Tongue (tissue), 3 donors: ENCODE measurements around the gene HES1. TPM values are rescaled to one million over a fixed set of nuclear protein-coding genes. Genes with fewer than 3 reads are reported as not detected.
A peak's percentile ranks its signal among the peaks of the same experiment; 100 is the strongest.

Source experiments
- DNase-seq: peaks from one replicate; pipeline ENCODE4 v3.0.0-alpha.2; 2015
- small RNA-seq: library from RNA; depleted of rRNA; stranded (forward); fragments of <200 nt; gene quantifications from one replicate; pipeline ENCODE3, GENCODE V24; 2014; ENCODE audit warnings: low replicate concordance
- total RNA-seq: library from RNA; depleted of rRNA; stranded (reverse); fragments of >200 nt; gene quantifications from one replicate; pipeline ENCODE4 v1.2.3, GENCODE V29; 2014

Gene HES1
- total RNA-seq, 1 donor from 2014 or later = 61.9 TPM

DNA sequence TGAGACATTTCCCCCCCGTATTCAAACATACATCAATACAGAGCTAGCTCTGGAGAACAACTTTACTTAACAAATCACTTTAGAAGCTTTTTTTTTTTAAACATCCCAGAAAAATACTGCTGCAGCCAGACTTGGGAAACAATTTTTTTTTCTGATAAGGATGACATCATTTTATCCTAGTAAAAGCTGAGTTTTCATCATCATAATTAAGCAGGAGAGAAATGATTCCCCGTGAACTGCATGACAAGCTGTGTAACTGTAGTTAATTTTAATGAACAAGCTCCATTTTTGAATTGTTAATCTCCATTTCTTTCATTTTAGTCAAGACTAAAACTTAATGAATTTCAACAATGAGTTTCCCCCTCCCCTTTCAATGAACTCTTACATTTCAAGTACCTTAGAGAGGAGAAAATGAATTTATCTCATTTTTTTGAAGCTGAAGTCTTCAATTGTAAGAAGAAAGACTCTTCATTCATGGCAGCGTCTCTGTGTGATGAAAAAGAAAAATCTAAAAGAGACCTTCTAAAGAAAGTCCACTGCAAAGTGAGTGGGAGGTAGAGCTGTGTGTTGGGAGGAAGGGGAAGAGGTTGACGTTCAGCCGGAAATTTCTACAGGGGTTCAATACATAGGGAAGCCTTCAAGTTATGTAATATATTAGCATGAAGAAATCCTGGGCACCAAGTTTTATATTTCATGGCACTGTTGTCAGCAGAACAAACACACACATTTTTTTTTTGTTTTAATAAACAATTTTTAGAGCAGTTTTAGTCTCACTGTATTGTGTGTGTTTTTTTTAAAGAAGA is 31.7 kb downstream of the HES1 start:
- no peak for DNase-seq

DNA sequence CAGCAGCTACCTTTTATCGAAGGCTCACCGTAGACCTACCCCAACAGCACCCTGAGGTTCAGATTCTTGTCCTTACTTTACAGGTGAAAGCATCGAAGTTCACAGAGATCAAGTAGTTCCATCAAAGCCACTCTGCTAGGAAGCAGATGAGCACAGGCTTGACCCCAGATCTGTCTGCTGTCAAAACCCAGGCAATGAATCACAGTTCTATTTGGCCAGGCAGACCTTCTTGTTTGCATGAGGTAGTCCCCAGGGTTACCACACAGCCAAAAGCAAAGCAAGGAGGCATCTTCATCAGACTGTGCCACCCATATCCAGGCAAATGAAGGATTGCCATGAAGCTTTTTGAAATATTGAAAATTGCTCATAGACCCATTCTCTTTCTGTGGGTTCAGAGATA is 33.0 kb downstream of the HES1 start:
- DNase-seq = no peak

DNA sequence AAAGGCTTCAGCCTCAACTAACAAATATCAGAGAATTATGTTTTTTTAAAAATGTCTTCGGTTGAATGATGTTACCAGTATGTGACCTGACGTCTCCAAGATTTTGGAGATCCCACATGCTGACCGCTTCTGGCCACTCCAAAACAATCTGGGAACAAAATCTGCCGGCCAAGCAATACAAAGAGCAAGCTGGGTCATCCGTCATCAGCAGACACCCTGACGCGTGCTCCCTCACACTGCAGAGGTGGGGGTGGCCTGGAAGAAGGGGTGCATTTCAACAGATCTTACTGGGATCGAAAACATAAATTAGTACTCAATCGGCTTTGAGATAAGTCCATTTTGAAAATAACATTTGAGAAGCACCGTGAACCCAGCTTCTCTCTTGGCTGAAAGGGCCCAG is 33.6 kb downstream of the HES1 start:
- DNase-seq = no peak

DNA sequence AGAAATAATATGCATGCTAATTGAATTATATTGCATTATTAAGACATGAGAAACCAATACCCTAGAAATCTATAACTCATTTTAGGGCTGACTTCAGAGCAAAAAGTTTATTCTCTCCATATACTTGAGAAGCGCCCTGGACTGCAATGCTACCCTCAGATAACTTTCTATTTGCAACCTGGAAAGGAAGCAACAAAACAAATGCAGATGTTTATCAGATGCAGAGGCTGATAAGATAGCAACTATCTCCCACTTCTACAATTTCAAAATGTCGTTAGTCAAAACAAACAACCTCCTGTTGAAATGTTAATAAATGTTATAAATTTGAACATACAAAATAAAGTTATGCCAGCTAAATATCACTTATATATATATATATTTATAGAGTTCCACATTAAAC is 34.8 kb downstream of the HES1 start:
- no peak for DNase-seq

DNA sequence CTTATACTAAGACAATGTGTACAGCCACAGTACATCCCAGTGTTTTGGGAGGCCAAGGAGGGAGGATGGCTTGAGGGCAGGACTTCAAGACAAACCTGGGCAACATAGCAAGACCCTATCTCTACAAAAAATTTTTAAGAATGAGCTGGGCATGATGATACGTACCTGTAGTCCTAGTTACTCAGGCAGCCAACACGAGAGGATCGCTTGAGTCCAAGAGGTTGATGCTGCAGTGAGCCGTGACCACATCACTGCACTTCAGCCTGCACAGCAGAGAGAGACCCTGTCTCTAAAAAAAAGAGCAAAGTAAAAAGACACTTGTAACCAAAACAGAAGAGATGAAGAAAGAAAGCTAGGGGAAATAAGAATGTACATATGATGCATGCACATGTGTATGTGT is 38.5 kb downstream of the HES1 start:
- DNase-seq = no peak

DNA sequence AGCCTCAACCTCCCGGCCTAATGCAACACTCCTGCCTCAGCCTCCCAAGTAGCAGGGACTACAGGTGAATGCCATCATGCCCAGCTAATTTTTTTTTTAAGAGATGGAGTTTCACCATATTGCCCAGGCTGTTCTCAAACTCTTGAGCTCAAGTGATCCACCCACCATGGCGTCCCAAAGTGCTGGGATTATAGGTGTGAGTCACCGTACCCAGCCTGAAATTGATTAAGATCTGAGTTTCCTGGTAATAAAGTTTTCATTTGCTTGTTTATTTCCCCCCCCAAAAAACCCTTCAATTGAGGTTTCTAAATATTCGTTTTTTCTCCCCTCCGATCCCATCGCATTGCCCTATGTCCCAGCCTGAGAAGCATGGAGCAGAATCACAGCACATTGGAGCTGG is 39.0 kb downstream of the HES1 start:
- no peak for DNase-seq

DNA sequence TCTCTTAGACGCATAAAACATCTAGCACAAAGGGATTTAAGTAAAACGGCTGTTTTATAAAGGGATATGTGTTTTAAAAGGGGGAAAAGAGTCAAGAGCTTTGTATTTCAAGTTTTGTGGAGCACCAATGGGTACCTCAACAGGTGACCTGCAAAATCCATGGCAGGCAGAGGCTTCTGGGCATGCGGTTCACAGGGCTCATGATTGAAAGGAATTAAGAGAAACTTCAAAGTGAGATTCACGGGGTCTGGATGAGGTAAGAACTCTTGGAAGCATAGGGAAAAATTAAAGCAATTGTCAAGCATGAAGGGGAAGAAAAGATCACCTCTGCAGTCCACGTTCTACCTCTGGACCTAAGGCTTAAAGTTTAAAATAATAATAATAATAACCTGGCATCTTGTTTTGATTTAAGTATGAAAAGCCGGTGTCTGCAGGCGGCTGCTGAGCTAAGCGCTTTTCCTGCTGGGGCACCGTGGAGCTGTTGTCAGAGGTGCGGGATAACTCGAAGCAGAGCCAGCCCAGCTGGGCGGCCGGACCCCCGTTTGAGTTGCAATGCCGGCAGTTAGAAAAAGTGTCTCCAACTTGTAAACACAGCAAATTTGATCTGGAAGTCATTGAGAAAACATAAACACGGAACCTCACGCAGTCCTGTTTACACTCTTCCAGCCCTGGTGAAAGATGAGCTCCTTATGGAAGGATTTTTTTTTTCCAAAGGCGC is 40.5 kb downstream of the HES1 start:
- DNase-seq = peak; percentile 77

DNA sequence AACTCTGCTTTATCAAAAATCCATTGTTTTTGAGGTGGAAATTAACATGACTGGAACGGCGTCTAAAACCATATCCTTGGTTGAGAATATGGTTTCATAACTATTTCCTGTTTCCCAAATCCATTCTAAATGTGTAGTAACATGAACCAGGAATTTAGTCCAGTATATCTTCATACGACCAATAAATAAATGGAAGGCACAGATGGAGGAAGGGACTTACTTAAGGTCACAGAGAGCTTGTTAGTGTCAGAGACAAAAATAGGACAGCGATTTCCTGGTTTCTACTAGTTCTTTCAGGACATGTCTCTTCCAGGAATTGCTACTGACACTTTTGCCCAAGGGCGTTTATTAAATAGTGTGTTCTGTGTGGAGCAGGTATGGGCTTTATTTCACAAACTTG is 41.2 kb downstream of the HES1 start:
- DNase-seq = no peak

DNA sequence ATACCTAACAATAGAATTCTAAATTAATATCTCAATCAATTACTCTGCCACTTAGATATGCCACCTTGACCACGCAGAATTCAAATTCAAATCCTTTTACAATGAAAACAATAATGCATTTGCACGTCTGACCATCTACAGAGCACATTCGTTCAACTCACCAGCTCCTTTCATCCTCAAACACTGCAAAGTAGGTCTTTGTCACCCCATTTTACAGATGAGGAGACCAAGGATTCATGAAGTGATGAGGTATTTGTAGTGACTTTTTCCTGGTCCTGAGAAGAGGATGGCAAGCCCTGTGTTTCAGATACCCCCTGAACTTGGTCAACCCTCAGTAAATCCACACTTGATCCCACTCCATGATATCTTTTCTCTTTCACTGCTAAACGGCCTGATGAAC is 42.2 kb downstream of the HES1 start:
- no peak for DNase-seq

DNA sequence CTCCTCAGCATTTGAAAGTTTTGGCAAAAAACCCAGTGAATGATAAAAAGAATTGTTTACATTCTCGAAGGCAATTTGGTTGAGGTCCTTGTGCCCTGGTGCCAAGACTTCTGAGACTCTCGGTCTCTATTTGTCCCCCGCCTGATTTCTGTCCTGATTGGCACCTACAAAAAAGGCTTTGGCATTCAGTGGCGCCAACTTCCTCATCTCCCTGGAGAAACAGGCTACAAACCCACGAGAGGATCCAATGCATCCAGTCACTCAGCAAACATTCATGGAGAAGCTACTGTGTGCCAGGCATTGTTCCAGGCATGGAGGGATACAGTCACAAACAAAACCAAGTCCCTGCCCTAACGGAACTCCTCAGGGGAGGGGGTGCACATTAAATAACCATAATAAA is 42.7 kb downstream of the HES1 start:
- DNase-seq = no peak

DNA sequence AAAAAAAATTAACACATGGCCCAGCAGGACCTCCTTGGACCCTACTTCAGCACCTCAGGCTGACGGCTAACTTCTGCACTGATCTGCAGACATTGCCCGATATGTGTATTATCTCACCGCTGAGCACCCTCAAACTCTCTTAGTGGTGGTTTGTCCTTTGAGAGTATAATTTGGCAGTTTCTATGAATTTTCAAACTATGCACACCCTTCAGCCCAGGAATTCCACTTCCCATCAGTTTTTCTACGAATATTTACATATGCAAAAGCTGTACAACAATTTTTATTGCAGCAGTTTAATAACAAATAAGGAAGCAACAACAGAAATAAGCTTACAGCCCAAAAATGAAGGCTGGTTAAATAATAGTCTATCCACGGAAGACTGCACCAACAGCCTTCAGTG is 44.6 kb downstream of the HES1 start:
- no peak for DNase-seq

DNA sequence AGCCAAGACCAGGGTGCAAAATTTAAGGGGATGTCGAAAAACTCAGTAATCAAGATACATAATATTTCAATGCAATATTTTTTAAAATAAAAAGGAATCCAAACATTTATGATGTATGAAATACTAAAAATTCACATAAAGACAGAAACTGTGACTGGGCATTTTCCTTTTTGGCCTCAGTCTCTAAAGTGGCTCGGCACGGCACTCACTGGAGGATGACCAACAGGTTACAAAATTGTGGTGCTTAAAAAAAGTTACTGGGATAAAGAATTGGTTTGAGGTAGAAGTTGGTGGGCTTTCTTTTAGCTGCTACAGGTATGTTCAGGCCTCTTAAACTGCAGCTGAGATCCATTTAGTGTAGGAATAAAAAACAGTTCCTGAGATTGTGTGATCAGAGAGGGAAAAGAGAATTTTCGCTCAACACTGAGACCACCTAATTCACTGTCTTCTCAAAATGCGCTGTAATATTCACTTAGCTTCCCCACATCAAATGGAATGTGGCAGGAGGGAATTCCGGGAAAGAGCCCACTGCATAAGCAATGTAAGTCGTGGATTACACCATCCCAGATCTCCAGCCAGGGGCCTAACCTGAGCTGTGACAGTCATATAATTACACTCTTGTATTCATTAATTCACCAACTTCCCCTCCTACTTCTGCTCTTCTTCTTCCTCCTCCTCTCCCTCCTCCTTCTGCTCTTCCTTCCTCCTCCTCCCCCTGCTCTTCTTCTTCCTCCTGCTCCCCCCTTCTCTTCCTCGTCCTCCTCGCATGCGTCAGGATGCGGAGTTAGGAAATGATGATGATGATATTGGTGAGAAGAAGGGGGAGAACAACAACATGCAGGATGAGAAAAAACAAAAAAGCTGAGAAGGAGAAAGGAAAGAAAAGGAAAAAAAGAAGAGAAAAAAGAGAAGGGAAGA is 45.9 kb downstream of the HES1 start:
- no peak for DNase-seq

DNA sequence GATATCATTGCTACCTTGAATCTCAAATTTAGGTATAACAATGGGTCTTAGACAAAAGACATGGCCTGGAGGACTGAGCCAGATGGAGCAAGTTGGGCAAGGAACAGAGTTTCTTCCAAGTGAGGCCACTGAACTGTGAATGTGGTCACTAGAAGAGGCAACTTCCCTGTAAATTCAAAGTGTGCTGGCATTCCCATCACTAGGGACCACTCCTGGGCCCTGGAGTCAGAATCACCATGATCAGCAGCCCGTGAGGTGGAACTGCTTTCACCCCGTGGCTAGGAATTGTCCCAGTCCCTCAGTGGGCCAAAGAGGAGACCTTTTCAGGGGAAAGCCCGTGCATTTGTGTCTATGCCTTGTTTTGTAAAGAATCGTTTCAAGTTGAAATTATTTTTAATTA is 47.3 kb downstream of the HES1 start:
- DNase-seq = no peak

DNA sequence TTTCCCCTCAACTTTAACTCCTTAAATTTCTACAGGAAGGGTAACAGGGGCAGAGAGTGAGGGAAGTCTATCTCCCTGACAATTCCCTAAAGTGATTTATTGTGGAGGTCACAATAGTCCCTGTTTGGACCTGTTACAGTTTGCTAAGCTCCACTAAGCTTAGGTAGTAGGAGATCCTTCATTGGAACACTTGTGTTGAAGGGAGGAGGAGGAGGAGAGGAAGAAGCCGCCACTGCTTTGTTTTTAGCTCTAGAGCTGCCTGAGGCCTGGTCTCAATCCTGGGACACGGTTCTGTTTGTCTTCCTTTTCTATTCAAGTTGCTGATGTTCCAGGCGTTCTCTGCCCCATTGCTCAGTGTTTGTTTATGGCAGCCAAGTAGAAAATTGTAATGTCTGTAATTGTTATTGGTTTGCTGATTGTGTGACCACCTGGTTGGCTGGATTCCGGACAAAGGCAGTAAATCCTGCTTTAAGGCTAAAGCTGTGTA is 48.4 kb downstream of the HES1 start:
- peak; percentile 64 for DNase-seq

DNA sequence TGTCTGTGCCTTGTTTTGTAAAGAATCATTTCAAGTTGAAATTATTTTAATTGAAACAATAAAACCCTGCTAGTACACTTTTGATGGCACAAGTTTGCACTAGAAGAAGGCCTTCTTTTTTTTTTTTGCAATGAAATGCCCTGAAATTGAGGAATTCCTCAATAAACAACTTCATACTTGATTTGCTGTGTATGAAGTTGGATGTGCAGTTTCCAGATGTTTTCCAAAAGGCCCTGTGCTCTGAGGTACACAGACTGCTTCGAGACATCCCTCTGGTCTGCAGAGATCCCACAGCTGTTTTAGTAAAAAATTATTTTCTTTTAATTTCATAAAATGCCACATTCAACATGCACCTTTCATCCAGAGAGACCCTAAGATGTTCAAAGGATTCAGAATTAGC is 48.9 kb downstream of the HES1 start:
- peak; percentile 46 for DNase-seq

DNA sequence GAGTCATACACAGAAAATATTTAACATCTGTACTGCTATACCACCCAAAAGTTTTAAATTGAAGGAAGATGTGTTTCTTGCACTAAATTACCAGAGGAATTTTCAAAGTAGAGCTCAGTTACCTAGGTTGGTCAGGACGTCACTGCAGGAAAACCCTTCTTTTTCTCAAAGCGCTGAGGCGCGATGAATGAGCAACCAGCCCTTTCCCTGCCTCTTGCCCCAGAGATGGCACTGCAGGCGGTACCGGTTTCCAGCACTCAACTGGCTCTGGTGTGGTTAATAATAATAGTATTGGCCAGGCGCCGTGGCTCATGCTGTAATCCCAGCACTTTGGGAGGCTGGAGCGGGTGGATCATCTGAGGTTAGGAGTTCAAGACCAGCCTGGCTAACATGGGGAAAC is 49.3 kb downstream of the HES1 start:
- DNase-seq = no peak

DNA sequence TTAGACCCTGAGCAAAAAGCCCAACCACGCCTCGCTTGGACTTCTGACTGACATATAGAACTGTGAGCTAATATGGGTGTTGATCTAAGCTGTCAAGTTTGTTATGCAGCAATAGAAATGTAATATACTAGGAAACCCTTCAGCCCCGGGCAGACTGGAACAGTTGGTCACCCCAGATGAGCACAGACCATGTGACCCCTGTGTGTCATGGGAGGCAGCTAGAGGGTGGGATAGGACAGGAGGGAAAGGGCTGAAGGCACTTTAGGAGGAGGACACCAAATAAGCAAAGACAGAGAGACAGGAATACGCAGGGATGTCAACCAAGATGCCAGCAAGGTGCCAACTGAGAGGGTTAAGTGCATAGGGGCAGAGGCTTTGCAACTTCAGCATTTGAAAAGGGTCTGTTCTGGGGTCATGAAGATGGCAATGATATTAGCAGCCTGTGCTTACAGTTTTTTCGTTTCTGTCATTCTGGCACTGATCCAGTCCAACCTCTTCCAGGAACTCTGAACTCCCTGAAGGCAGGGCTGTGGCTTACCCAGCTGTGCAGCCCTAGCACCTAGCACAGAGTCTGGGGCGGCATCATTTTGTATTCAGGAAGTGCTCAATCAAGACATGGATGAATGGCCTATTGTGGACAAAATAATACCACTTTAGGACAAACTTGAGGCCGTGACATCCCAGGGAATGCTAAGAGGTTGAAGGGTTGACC is 51.4 kb downstream of the HES1 start:
- no peak for DNase-seq

Small RNAs within 50 kb of the gene (small RNA-seq; reads per million reads assigned to genes)
- not detected for gene RN7SL215P

Other genes with a start within 250 kb of the HES1 start
- not detected for gene CPN2, start 215.2 kb downstream of the HES1 start, total RNA-seq
- 0.10 TPM for gene LRRC15, start 233.6 kb downstream of the HES1 start, total RNA-seq